ENCODE measurements around the gene ZNF556.
"Not testable (repeated sequence)": the region's sequence is repeated elsewhere in the genome, so short reads cannot be mapped to it uniquely, and the experiment has no call there.

The ZNF556 gene

GRCh38 chr19:2877398-2878331 lies 10.5 kb downstream of the ZNF556 start:
- H3K4me3 ChIP-seq (ENCODE audit: low read length), result no peak overlapping the region
- no peak for TF ChIP-seq ZNF274 (IDR thresholded peaks at IDR 0.05; ENCODE audit: low read depth, low read length)

DNA sequence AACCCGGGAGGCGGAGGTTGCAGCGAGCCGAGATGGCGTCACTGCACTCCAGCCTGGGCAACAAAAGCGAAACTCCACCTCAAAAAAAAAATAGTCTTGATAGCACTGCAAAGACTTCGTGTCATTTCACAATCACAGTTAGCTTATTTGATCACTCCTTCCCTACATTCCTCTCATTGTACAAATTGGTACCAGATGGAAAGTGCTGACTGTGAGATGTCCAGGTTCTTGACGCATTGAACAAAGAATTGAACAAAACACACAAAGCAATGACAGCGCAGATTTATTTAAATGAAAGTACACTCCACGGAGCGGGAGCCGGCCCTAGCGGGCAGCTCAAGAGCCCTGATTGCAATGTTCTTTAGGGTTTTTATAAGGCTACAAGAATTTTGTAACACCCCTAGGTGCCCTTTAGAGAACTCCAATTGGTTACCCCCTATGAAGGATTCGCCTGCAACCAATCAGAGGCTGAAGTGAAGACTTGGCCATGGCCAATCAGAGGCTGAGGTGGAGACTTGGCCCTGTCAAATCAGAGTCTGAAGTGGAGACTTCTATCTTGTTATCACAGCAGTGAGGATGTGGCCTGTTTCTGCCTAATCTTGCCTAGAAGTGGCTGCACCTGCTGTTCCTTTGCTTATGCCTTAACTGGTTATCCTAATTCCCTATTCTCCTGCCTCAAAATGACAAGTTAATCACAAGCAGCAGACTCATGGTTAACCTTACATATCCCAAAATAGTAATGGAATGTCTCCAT lies 16.7 kb downstream of the ZNF556 start:
- H3K4me3 ChIP-seq (ENCODE audit: low read length), result no peak overlapping the region
- TF ChIP-seq ZNF274 (IDR thresholded peaks at IDR 0.05; ENCODE audit: low read depth, low read length), result no peak

- TF ChIP-seq ZNF274 (IDR thresholded peaks at IDR 0.05; ENCODE audit: low read depth, low read length), result no peak
- H3K4me3 ChIP-seq (ENCODE audit: low read length), result no peak overlapping the region
Observed at GRCh38 chr19:2885736-2886135, 18.6 kb downstream of the ZNF556 start.

- H3K4me3 ChIP-seq (ENCODE audit: low read length), result no peak overlapping the region
- no peak for TF ChIP-seq ZNF274 (IDR thresholded peaks at IDR 0.05; ENCODE audit: low read depth, low read length)
Observed at GRCh38 chr19:2887391-2887914, 20.3 kb downstream of the ZNF556 start.

DNA sequence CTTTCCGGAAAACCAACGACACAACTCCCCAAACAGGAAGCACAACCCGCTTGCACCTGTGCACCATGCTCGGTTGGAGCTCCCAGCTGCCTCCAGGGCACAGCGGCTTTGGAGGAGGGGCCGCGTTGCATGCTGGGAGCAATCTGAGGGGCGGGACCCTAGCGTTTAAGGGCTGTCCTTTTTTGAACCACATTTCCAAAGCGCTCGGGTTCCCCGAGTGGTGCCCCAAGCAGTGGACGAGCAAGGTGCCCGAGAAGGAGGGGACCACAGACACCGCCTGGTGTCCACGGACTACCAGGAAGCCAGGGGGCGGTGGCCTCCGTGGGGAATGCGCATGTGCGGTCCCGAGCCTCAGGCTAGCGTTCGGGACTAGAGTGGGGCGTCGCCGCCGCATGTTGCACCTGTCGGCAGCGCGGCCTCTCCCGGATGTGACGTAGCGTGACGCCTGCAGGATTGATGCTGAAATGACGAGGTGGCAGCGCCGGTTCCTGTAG lies 21.6 kb downstream of the ZNF556 start:
- no peak for TF ChIP-seq ZNF274 (IDR thresholded peaks at IDR 0.05; ENCODE audit: low read depth, low read length)
- peak overlapping the region; percentile 3; the same call in 1 of the 2 replicates for H3K4me3 ChIP-seq (ENCODE audit: low read length)

- H3K4me3 ChIP-seq (ENCODE audit: low read length), result not testable (repeated sequence)
Observed at GRCh38 chr19:2890531-2890930, 23.4 kb downstream of the ZNF556 start.

GRCh38 chr19:2896694-2897093 lies 29.6 kb downstream of the ZNF556 start:
- no peak; the same call in 1 of the 2 replicates for TF ChIP-seq ZNF274 (IDR thresholded peaks at IDR 0.05; ENCODE audit: low read depth, low read length)

GRCh38 chr19:2900296-2901252 lies 33.4 kb downstream of the ZNF556 start, which contains the start of gene ZNF57:
Gene ZNF57 (plus strand): TSS chr19:2900928. CDS start chr19:2901046, 118 bp downstream.
- H3K4me3 ChIP-seq (ENCODE audit: low read length), result peak within 1 kb of the TSS; percentile 85
- TF ChIP-seq ZNF274 (IDR thresholded peaks at IDR 0.05; ENCODE audit: low read depth, low read length), result no peak

More at GRCh38 chr19:2896694-2897093, 29.6 kb downstream of the ZNF556 start:
- no peak overlapping the region for H3K4me3 ChIP-seq (ENCODE audit: low read length)

DNA sequence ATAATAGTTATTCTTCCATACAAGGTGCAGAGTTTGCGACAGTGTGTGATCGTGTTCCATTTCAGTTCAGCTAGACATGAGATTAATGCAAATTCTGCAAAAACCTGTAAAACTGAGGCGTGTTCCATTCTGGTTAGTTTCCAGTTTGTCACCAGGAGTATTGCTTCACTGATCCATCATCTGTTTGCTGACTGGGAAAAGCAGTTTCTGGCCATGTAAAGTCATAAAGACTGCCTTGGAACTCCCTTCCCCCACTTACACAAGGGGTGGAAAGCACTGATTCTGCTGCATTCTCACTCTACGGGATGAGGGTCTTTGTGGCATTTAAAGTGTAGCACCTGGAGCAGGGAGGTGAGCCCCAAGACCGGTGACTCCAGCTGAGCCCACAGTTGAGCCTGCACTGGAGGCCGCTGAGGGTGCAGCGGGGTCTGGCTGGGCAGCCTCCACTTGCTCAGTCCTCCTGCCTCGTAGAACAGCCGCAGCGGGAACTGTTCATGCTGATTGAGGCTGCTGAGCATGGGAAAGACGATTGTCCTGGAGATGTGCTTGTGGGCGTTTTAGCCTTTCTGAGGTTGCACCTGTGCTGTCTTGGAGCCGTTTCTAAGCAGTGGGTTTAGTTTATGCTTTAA lies 35.6 kb downstream of the ZNF556 start:
- TF ChIP-seq ZNF274 (IDR thresholded peaks at IDR 0.05; ENCODE audit: low read depth, low read length), result no peak
- H3K4me3 ChIP-seq (ENCODE audit: low read length), result no peak overlapping the region

DNA sequence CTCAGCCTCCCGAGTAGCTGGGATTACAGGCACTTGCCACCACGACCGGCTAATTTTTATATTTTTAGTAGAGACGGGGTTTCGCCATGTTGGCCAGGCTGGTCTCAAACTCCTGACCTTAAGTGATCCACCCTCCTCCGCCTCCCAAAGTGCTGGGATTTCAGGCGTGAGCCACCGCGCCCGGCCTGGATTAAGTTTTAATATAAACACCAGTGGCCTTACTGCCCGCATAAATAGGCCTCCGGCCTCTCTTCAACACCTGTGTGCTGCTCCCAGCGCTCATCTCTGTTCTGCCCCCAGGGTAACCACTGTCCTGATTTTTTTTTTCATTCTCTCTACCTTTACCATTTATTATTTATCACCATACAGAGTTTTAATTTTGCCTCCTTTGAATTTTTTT lies 36.2 kb downstream of the ZNF556 start:
- not testable (repeated sequence) for H3K4me3 ChIP-seq (ENCODE audit: low read length)

DNA sequence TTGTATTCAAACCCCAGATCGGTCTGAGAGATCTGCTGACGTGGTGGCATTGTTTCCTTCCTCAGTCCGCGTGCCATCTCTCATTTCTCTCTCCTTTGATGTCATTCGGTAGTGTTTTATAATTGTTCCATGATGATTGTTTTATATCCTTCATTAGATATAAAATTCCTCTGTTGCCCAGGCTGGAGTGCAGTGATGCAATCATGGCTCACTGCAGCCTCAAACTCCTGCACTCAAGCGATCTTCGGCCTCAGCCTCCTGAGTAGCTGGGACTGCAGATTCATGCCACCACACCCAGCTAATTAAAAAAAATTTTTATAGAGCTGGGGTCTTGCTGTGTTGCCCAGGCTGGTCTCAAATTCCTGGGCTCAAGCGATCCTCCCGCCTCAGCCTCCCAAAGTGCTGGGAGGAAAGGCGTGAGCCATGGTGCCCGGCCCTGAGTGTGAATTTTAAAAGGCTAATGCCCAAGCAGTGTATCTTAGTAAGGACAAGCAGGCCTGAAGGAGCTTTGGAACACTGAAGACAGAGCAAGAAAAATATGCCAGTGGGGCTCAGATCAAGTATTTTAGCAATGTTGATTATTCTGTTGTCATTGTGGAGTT lies 38.9 kb downstream of the ZNF556 start:
- TF ChIP-seq ZNF274 (IDR thresholded peaks at IDR 0.05; ENCODE audit: low read depth, low read length), result no peak
- H3K4me3 ChIP-seq (ENCODE audit: low read length), result no peak overlapping the region

GRCh38 chr19:2906631-2907195 lies 39.6 kb downstream of the ZNF556 start:
- H3K4me3 ChIP-seq (ENCODE audit: low read length), result no peak overlapping the region
- no peak for TF ChIP-seq ZNF274 (IDR thresholded peaks at IDR 0.05; ENCODE audit: low read depth, low read length)

All from GM08714 (cell line).